ENCODE data around the gene MAML2.

DNA sequence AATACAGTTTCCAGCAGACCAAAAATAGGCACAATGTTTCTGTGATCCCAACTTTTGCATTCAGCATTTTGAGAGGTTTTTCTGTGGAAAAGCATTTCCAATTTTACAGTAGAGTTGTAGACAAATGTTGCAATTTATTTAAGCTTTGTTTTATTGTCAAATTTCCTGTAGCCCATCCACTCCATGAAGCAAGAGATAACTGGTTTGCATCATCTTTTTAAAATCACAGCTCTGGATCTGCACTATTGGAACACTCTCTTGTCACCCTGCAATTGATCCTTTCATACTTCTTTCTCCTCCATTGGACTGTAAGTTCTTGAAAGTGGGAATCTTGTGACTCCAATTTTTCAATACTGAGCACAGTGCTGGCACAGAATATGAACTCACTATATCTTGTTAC is 86.0 kb downstream of the MAML2 start:
- TF ChIP-seq, protein P1, sequence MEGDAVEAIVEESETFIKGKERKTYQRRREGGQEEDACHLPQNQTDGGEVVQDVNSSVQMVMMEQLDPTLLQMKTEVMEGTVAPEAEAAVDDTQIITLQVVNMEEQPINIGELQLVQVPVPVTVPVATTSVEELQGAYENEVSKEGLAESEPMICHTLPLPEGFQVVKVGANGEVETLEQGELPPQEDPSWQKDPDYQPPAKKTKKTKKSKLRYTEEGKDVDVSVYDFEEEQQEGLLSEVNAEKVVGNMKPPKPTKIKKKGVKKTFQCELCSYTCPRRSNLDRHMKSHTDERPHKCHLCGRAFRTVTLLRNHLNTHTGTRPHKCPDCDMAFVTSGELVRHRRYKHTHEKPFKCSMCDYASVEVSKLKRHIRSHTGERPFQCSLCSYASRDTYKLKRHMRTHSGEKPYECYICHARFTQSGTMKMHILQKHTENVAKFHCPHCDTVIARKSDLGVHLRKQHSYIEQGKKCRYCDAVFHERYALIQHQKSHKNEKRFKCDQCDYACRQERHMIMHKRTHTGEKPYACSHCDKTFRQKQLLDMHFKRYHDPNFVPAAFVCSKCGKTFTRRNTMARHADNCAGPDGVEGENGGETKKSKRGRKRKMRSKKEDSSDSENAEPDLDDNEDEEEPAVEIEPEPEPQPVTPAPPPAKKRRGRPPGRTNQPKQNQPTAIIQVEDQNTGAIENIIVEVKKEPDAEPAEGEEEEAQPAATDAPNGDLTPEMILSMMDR (IDR thresholded peaks at IDR 0.05; ENCODE audit: low read length), result no peak
- no peak for TF ChIP-seq EZH2 (optimal IDR thresholded peaks at IDR 0.05; ENCODE audit: low read depth, low read length)

Data from MM.1S (cell line).